H9 (cell line): Measurements from ENCODE around the gene FOXN1. TPM values are rescaled to one million over a fixed set of nuclear protein-coding genes. Genes with fewer than 3 reads are reported as not detected.
A peak's percentile ranks its signal among the peaks of the same experiment; 100 is the strongest.

ENCODE experiments used
- DNase-seq: peaks from one replicate; pipeline ENCODE4 v3.0.0-alpha.2; 2017
- H2AFZ ChIP-seq: one replicate; pipeline ENCODE4 v1.6.1; 2013; ENCODE audit warnings: mild to moderate bottlenecking, low read length, control low read depth, moderate library complexity
- H2AK5ac ChIP-seq: 2 replicates; pipeline ENCODE4 v1.6.1; 2013; ENCODE audit warnings: low read length, control low read depth, mixed read lengths; ENCODE audit not compliant: insufficient read length
- H2BK120ac ChIP-seq: one replicate; pipeline ENCODE4 v1.6.1; 2013; ENCODE audit warnings: low read depth, mild to moderate bottlenecking, low read length, control low read depth, inconsistent platforms; ENCODE audit not compliant: poor library complexity, severe bottlenecking
- H2BK12ac ChIP-seq: 2 replicates; pipeline ENCODE4 v1.6.1; 2013; ENCODE audit warnings: low read length, control low read depth, mixed read lengths, low read depth; ENCODE audit not compliant: insufficient read length
- H2BK15ac ChIP-seq: 2 replicates; pipeline ENCODE4 v1.6.1; 2013; ENCODE audit warnings: low read depth, low read length, control low read depth
- H2BK20ac ChIP-seq: one replicate; pipeline ENCODE4 v1.6.1; 2013; ENCODE audit warnings: low read depth, mild to moderate bottlenecking, low read length, control low read depth, inconsistent platforms; ENCODE audit not compliant: poor library complexity, severe bottlenecking
- H2BK5ac ChIP-seq: 2 replicates; pipeline ENCODE4 v1.6.1; 2013; ENCODE audit warnings: low read length, control low read depth, mixed read lengths; ENCODE audit not compliant: insufficient read length
- H3K14ac ChIP-seq: 2 replicates; pipeline ENCODE4 v1.6.1; 2013; ENCODE audit warnings: low read length, control low read depth; ENCODE audit not compliant: insufficient read depth
- H3K18ac ChIP-seq: 2 replicates; pipeline ENCODE4 v1.6.1; 2013; ENCODE audit warnings: low read depth, mild to moderate bottlenecking, mixed read lengths, low read length, control low read depth; ENCODE audit not compliant: insufficient read length
- H3K23ac ChIP-seq: 2 replicates; pipeline ENCODE4 v1.6.1; 2013; ENCODE audit warnings: low read length, control low read depth, mixed read lengths, low read depth; ENCODE audit not compliant: insufficient read length
- H3K23me2 ChIP-seq: 2 replicates; pipeline ENCODE4 v1.6.1; 2013; ENCODE audit warnings: low read depth, mild to moderate bottlenecking, mixed read lengths, low read length, control low read depth; ENCODE audit not compliant: insufficient read length, poor library complexity, severe bottlenecking
- H3K27ac ChIP-seq: 2 replicates; pipeline ENCODE4 v1.5.1; 2013; ENCODE audit warnings: low read length, control low read depth, mixed read lengths, low read depth; ENCODE audit not compliant: insufficient read length
- H3K27me3 ChIP-seq: 2 replicates; pipeline ENCODE4 v1.6.1; 2013; ENCODE audit warnings: low read length, control low read depth, inconsistent platforms; ENCODE audit not compliant: insufficient read depth
- H3K4ac ChIP-seq: 2 replicates; pipeline ENCODE4 v1.6.1; 2013; ENCODE audit warnings: low read depth, mild to moderate bottlenecking, control low read depth, inconsistent platforms, low read length, moderate library complexity
- H3K4me1 ChIP-seq: 2 replicates; pipeline ENCODE4 v1.6.1; 2013; ENCODE audit warnings: low read length, control low read depth, inconsistent platforms; ENCODE audit not compliant: insufficient read depth
- H3K4me2 ChIP-seq: 2 replicates; pipeline ENCODE4 v1.6.1; 2013; ENCODE audit warnings: low read length, control low read depth, mixed read lengths; ENCODE audit not compliant: insufficient read length, insufficient read depth
- H3K56ac ChIP-seq: 2 replicates; pipeline ENCODE4 v1.6.1; 2013; ENCODE audit warnings: low read depth, mild to moderate bottlenecking, mixed read lengths, low read length, control low read depth; ENCODE audit not compliant: insufficient read length
- H3K79me1 ChIP-seq: 2 replicates; pipeline ENCODE4 v1.6.1; 2013; ENCODE audit warnings: low read depth, mild to moderate bottlenecking, moderate library complexity, low read length, control low read depth, inconsistent platforms; ENCODE audit not compliant: insufficient read depth, poor library complexity, severe bottlenecking
- H3K79me2 ChIP-seq: 2 replicates; pipeline ENCODE4 v1.6.1; 2013; ENCODE audit warnings: low read length, control low read depth, inconsistent platforms; ENCODE audit not compliant: insufficient read depth
- H3K9ac ChIP-seq: 2 replicates; pipeline ENCODE4 v1.6.1; 2013; ENCODE audit warnings: low read length, control low read depth, mixed read lengths; ENCODE audit not compliant: insufficient read length; ENCODE audit errors: extremely low read depth
- H3K9me3 ChIP-seq: one replicate; pipeline ENCODE4 v1.6.1; 2013; ENCODE audit warnings: low read depth, low read length, inconsistent platforms; ENCODE audit not compliant: control insufficient read depth
- H3T11ph ChIP-seq: one replicate; pipeline ENCODE4 v1.6.1; 2013; ENCODE audit warnings: mild to moderate bottlenecking, low read length, control low read depth, inconsistent platforms
- H4K20me1 ChIP-seq: one replicate; pipeline ENCODE4 v1.6.1; 2013; ENCODE audit not compliant: control insufficient read depth, insufficient read length, insufficient read depth
- H4K5ac ChIP-seq: 2 replicates; pipeline ENCODE4 v1.6.1; 2013; ENCODE audit warnings: low read depth, mild to moderate bottlenecking, mixed read lengths, low read length, control low read depth; ENCODE audit not compliant: insufficient read length
- H4K8ac ChIP-seq: replicated peaks from 2 replicates; pipeline ENCODE4 v1.6.1; 2013; ENCODE audit warnings: low read length, control low read depth, mixed read lengths, low read depth; ENCODE audit not compliant: insufficient read length
- H4K91ac ChIP-seq: 2 replicates; pipeline ENCODE4 v1.6.1; 2013; ENCODE audit warnings: low read depth, mild to moderate bottlenecking, moderate library complexity, mixed read lengths, low read length, control low read depth; ENCODE audit not compliant: insufficient read length
- H3K27ac Mint-ChIP-seq, 3 experiments: 2 replicates in 2 of 3; 3 replicates in 1 of 3; pipeline ENCODE4 v1.8.0; 2020 to 2021; ENCODE audit warnings: mixed read lengths in 3 of 3, mild to moderate bottlenecking in 1 of 3, moderate library complexity in 1 of 3
- H3K27me3 Mint-ChIP-seq: 2 replicates; pipeline ENCODE4 v1.8.0; 2021; ENCODE audit warnings: low read depth, mild to moderate bottlenecking, moderate library complexity, mixed read lengths
- H3K36me3 Mint-ChIP-seq, 3 experiments: 2 replicates in 2 of 3; 3 replicates in 1 of 3; pipeline ENCODE4 v1.8.0; 2020 to 2021; ENCODE audit warnings: low read depth in 3 of 3, mixed read lengths in 3 of 3; ENCODE audit not compliant: insufficient read depth in 1 of 3
- H3K4me1 Mint-ChIP-seq, 2 experiments: 2 replicates each; pipeline ENCODE4 v1.8.0; 2020; ENCODE audit warnings: mixed read lengths in 2 of 2
- H3K4me3 Mint-ChIP-seq, 2 experiments: 2 replicates in 1 of 2; 3 replicates in 1 of 2; pipeline ENCODE4 v1.8.0; 2020 to 2021; ENCODE audit warnings: mild to moderate bottlenecking in 2 of 2, mixed read lengths in 2 of 2, moderate library complexity in 1 of 2
- H3K9me3 Mint-ChIP-seq, 2 experiments: 2 replicates in 1 of 2; 3 replicates in 1 of 2; pipeline ENCODE4 v1.8.0; 2020; ENCODE audit warnings: mild to moderate bottlenecking in 2 of 2, mixed read lengths in 2 of 2, moderate library complexity in 1 of 2
- CTCF ChIP-seq: fragments of 200-600 bp; sonication (generic); conservative IDR thresholded peaks from 3 replicates; pipeline ENCODE4 v1.8.0; 2021; ENCODE audit warnings: antibody characterized with exemption, mild to moderate bottlenecking
- WGBS: extraction: QIAGEN DNeasy Blood & Tissue Kit; methylation state at CpG from one replicate; pipeline ENCODE4 v1.1.7; 2013; ENCODE audit warnings: missing lambda C conversion rate, low lambda C conversion rate, mixed read lengths; ENCODE audit not compliant: insufficient read length; ENCODE audit errors: extremely low coverage; 5-methylcytosine and 5-hydroxymethylcytosine counted together
- total RNA-seq: library from RNA; stranded (reverse); gene quantifications from 2 replicates; pipeline ENCODE4 v1.2.1, GENCODE V29; 2021

Gene FOXN1
- total RNA-seq, 1 experiment from 2014 or later = not detected

GRCh38 chr17:28545141-28545503 is 39.0 kb downstream of the FOXN1 start:
- Histone ChIP-seq H3K56ac (no peak overlapping the region), H3K4ac (no peak overlapping the region), H3K14ac (no peak overlapping the region), H2AFZ (no peak overlapping the region), H4K8ac (no peak overlapping the region), H3K4me1 (peaks cover 8% of the 10 kb centered on the region; the same call in 1 of the 2 replicates), H2BK15ac (no peak overlapping the region), H4K20me1 (no peaks in the 10 kb centered on the region), H3K79me1 (no peaks in the 10 kb centered on the region), H3K79me2 (no peaks in the 10 kb centered on the region), H3K23me2 (no peaks in the 10 kb centered on the region), H3K27ac (no peak overlapping the region), H2BK120ac (no peak overlapping the region), H3K9me3 (no peaks in the 10 kb centered on the region), H2AK5ac (no peak overlapping the region), H4K91ac (no peak overlapping the region), H3K23ac (no peak overlapping the region), H3K18ac (no peak overlapping the region), H4K5ac (no peak overlapping the region), H3K9ac (no peak overlapping the region), H3K4me2 (no peak overlapping the region), H2BK12ac (no peak overlapping the region), H3T11ph (no peak overlapping the region), H2BK20ac (no peak overlapping the region), H2BK5ac (no peak overlapping the region), H3K27me3 (no peaks in the 10 kb centered on the region)
- WGBS = no CpG with 5 or more reads among the region's 2 CpGs
- DNase-seq = no peak
- Mint-ChIP-seq H3K4me1 (peaks cover 27 to 46% of the 10 kb centered on the region in 2 experiments), H3K4me3 (no peak overlapping the region), H3K27ac (peak overlapping the region in 1 of 3 experiments; percentile 42; a peak in 2 of 7 replicates), H3K9me3 (no peaks in the 10 kb centered on the region), H3K27me3 (no peaks in the 10 kb centered on the region), H3K36me3 (peaks cover 2 to 6% (median 3%) of the 10 kb centered on the region in 3 experiments; a peak in 4 of 7 replicates)
- TF ChIP-seq CTCF = no peak
